GM23338 (cell line): ENCODE data around the gene GGTLC2. TPM values are rescaled to one million over a fixed set of nuclear protein-coding genes. Genes with fewer than 3 reads are reported as not detected.

Experiments
- ATAC-seq: fragments of 200-7000 bp; cut with Tn5 transposase; 3 replicates; pipeline ENCODE4 v1.9.1; 2020
- DNase-seq: peaks from one replicate; pipeline ENCODE4 v3.0.0-alpha.2; 2015; ENCODE audit warnings: low spot score
- H2AFZ ChIP-seq: fragments of 200-600 bp; sonication (generic); 2 replicates; pipeline ENCODE4 v1.8.0; 2016; ENCODE audit warnings: antibody characterized with exemption, mild to moderate bottlenecking, moderate library complexity
- H3F3A ChIP-seq: fragments of 200-600 bp; sonication (generic); replicated peaks from 2 replicates; pipeline ENCODE4 v1.8.0; 2017; ENCODE audit warnings: antibody characterized with exemption, mixed run types, low read depth
- H3K27ac ChIP-seq: fragments of 200-600 bp; sonication (generic); 2 replicates; pipeline ENCODE4 v1.6.1; 2016; ENCODE audit warnings: low read depth
- H3K27me3 ChIP-seq: fragments of 200-600 bp; sonication (generic); 2 replicates; pipeline ENCODE4 v1.8.0; 2016; ENCODE audit warnings: mild to moderate bottlenecking, mixed run types, moderate library complexity; ENCODE audit not compliant: insufficient read depth
- H3K36me3 ChIP-seq: fragments of 200-600 bp; sonication (generic); 2 replicates; pipeline ENCODE4 v1.8.0; 2016; ENCODE audit warnings: mild to moderate bottlenecking; ENCODE audit not compliant: insufficient read depth
- H3K4me1 ChIP-seq: fragments of 200-600 bp; sonication (generic); 2 replicates; pipeline ENCODE4 v1.8.0; 2016; ENCODE audit warnings: mild to moderate bottlenecking, moderate library complexity; ENCODE audit not compliant: insufficient read depth
- H3K4me2 ChIP-seq: fragments of 200-600 bp; sonication (generic); 2 replicates; pipeline ENCODE4 v1.7.1; 2017; ENCODE audit warnings: mixed run types
- H3K4me3 ChIP-seq: fragments of 200-600 bp; sonication (generic); 2 replicates; pipeline ENCODE4 v1.6.1; 2016; ENCODE audit warnings: mixed run types
- H3K79me2 ChIP-seq: fragments of 200-600 bp; sonication (generic); replicated peaks from 2 replicates; pipeline ENCODE4 v1.8.0; 2017; ENCODE audit warnings: mild to moderate bottlenecking; ENCODE audit not compliant: insufficient read depth
- H3K9me2 ChIP-seq: fragments of 200-600 bp; sonication (generic); 2 replicates; pipeline ENCODE4 v1.8.0; 2017; ENCODE audit not compliant: insufficient read depth
- H4K20me1 ChIP-seq: fragments of 200-600 bp; sonication (generic); replicated peaks from 2 replicates; pipeline ENCODE4 v1.8.0; 2017; ENCODE audit warnings: mild to moderate bottlenecking; ENCODE audit not compliant: insufficient read depth
- H3K27ac Mint-ChIP-seq: 2 replicates; pipeline ENCODE4 v1.8.0; 2020; ENCODE audit warnings: inconsistent platforms, mild to moderate bottlenecking, moderate library complexity, mixed read lengths
- H3K27me3 Mint-ChIP-seq: 3 replicates; pipeline ENCODE4 v1.8.0; 2022; ENCODE audit warnings: low read depth, mild to moderate bottlenecking, moderate library complexity, mixed read lengths, inconsistent platforms; ENCODE audit not compliant: insufficient read depth, poor library complexity
- H3K36me3 Mint-ChIP-seq: 3 replicates; pipeline ENCODE4 v1.8.0; 2021; ENCODE audit warnings: low read depth, mild to moderate bottlenecking, inconsistent platforms, moderate library complexity, mixed read lengths
- H3K4me1 Mint-ChIP-seq: 3 replicates; pipeline ENCODE4 v1.8.0; 2020; ENCODE audit warnings: mild to moderate bottlenecking, inconsistent platforms, mixed read lengths
- H3K4me3 Mint-ChIP-seq: 3 replicates; pipeline ENCODE4 v1.8.0; 2021; ENCODE audit warnings: moderate library complexity, mild to moderate bottlenecking, inconsistent platforms, mixed read lengths
- H3K9me3 Mint-ChIP-seq: 3 replicates; pipeline ENCODE4 v1.8.0; 2020; ENCODE audit warnings: moderate library complexity, mild to moderate bottlenecking, inconsistent platforms, mixed read lengths
- CREB1 ChIP-seq: fragments of 250-450 bp; sonication (Bioruptor Pico); IDR thresholded peaks from 2 replicates; pipeline ENCODE4 v1.5.0; 2020; ENCODE audit warnings: low read depth, mild to moderate bottlenecking, moderate library complexity
- CTCF ChIP-seq, 2 experiments: fragments of 200-600 bp in 1 of 2; sonication (generic) in 1 of 2; conservative IDR thresholded peaks; 2 replicates each; pipeline versions ENCODE4 v1.5.1 to v1.6.1; 2016 to 2017; ENCODE audit warnings: antibody characterized with exemption in 2 of 2, low read depth in 2 of 2, mild to moderate bottlenecking in 2 of 2, moderate library complexity in 1 of 2
- EZH2 ChIP-seq: fragments of 200-600 bp; sonication (generic); IDR thresholded peaks from one replicate; pipeline ENCODE4 v1.8.0; 2017; ENCODE audit warnings: antibody characterized with exemption, mild to moderate bottlenecking, low read depth; ENCODE audit not compliant: unreplicated experiment
- EZH2phosphoT487 ChIP-seq: fragments of 200-600 bp; sonication (generic); IDR thresholded peaks from one replicate; pipeline ENCODE4 v1.8.1; 2018; ENCODE audit warnings: antibody characterized with exemption; ENCODE audit not compliant: unreplicated experiment
- JUNB ChIP-seq: IDR thresholded peaks from one replicate; pipeline ENCODE4 v1.6.1; 2016; ENCODE audit warnings: antibody characterized with exemption; ENCODE audit not compliant: unreplicated experiment
- NANOG ChIP-seq: IDR thresholded peaks from 2 replicates; pipeline ENCODE4 v1.6.1; 2016; ENCODE audit warnings: antibody characterized with exemption, borderline replicate concordance
- POLR2AphosphoS5 ChIP-seq: IDR thresholded peaks from 2 replicates; pipeline ENCODE4 v1.6.1; 2016; ENCODE audit warnings: antibody characterized with exemption, low read depth
- REST ChIP-seq: IDR thresholded peaks from one replicate; pipeline ENCODE4 v1.6.1; 2018; ENCODE audit warnings: antibody characterized with exemption; ENCODE audit not compliant: unreplicated experiment
- STAT1 ChIP-seq: IDR thresholded peaks from one replicate; pipeline ENCODE4 v1.6.1; 2016; ENCODE audit warnings: antibody characterized with exemption; ENCODE audit not compliant: unreplicated experiment
- ZNF114 ChIP-seq: fragments of 250-450 bp; sonication (Bioruptor Pico); IDR thresholded peaks from 2 replicates; pipeline ENCODE4 v1.5.0; 2020; ENCODE audit warnings: mild to moderate bottlenecking, moderate library complexity
- ZNF331 ChIP-seq: fragments of 250-450 bp; sonication (Bioruptor Pico); IDR thresholded peaks from 2 replicates; pipeline ENCODE4 v1.5.0; 2020; ENCODE audit warnings: low read depth, mild to moderate bottlenecking, moderate library complexity
- ZNF462 ChIP-seq: fragments of 250-450 bp; sonication (Bioruptor Pico); IDR thresholded peaks from 2 replicates; pipeline ENCODE4 v1.5.0; 2020; ENCODE audit warnings: mild to moderate bottlenecking, moderate library complexity
- polyA plus RNA-seq: library from polyadenylated mRNA; unstranded; fragments of >200 nt; fragmentation: Nextera tagmentation; extraction: Ambion mirVana; gene quantifications from 2 replicates; pipeline ENCODE4 v1.2.1, GENCODE V29; 2016
- total RNA-seq: library from RNA; depleted of rRNA; stranded (reverse); fragments of >200 nt; shearing (Covaris generic); gene quantifications from 2 replicates; pipeline ENCODE4 v1.2.3, GENCODE V29; 2014
- TF ChIP-seq, protein P1 (sequence below): IDR thresholded peaks from 2 replicates; pipeline ENCODE4 v1.6.1; 2016; ENCODE audit warnings: antibody characterized with exemption

The GGTLC2 gene
- total and polyA plus RNA-seq, 2 experiments from 2014 or later, result not detected

GRCh38 chr22:22693531-22693884, 49.1 kb downstream of the GGTLC2 start:
- Mint-ChIP-seq H3K27me3 (peaks cover 64% of the 10 kb centered on the region), H3K4me1 (peaks cover 4% of the 10 kb centered on the region), H3K9me3 (no peaks in the 10 kb centered on the region), H3K36me3 (no peaks in the 10 kb centered on the region; the same call in 2 of the 3 replicates), H3K27ac (no peak overlapping the region), H3K4me3 (no peak overlapping the region)
- H3K4me3 ChIP-seq, result no peak overlapping the region
- TF ChIP-seq, protein P1, sequence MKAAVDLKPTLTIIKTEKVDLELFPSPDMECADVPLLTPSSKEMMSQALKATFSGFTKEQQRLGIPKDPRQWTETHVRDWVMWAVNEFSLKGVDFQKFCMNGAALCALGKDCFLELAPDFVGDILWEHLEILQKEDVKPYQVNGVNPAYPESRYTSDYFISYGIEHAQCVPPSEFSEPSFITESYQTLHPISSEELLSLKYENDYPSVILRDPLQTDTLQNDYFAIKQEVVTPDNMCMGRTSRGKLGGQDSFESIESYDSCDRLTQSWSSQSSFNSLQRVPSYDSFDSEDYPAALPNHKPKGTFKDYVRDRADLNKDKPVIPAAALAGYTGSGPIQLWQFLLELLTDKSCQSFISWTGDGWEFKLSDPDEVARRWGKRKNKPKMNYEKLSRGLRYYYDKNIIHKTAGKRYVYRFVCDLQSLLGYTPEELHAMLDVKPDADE, result no peak
- TF ChIP-seq ZNF331, result no peak
- TF ChIP-seq ZNF462 (CRISPR knock-in tag), result no peak
- no peak for TF ChIP-seq POLR2AphosphoS5
- TF ChIP-seq JUNB, result no peak
- no peak for TF ChIP-seq EZH2
- no peak for TF ChIP-seq CTCF (conservative IDR thresholded peaks at IDR 0.05; ENCODE audit: low read depth in 2 of 2)
- no peak for TF ChIP-seq EZH2phosphoT487
- TF ChIP-seq ZNF114, result no peak
- TF ChIP-seq REST, result no peak
- no peak for TF ChIP-seq NANOG
- TF ChIP-seq CREB1 (CRISPR knock-in tag), result no peak
- no peak for TF ChIP-seq STAT1
- H3K4me2 ChIP-seq, result no peak overlapping the region
- no peaks in the 10 kb centered on the region for H3K4me1 ChIP-seq
- no peaks in the 10 kb centered on the region for H3K36me3 ChIP-seq
- peaks cover 97% of the 10 kb centered on the region for H3K27me3 ChIP-seq
- no peak overlapping the region for H3K27ac ChIP-seq
- DNase-seq (no peak), ATAC-seq (no peak)
- no peaks in the 10 kb centered on the region for H3F3A ChIP-seq
- H3K9me2 ChIP-seq, result no peaks in the 10 kb centered on the region
- no peaks in the 10 kb centered on the region for H3K79me2 ChIP-seq
- no peaks in the 10 kb centered on the region; the same call in 1 of the 2 replicates for H4K20me1 ChIP-seq
- no peak overlapping the region for H2AFZ ChIP-seq
